Pulmonary artery endothelial cell (primary cell): ENCODE measurements around the gene TBC1D16. TPM values are rescaled to one million over a fixed set of nuclear protein-coding genes. Genes with fewer than 3 reads are reported as not detected.
A peak's percentile ranks its signal among the peaks of the same experiment; 100 is the strongest.

Experiments
- DNase-seq: peaks from one replicate; pipeline ENCODE4 v3.0.0-alpha.2; 2011; ENCODE audit warnings: low read depth, low spot score
- total RNA-seq: library from RNA; depleted of rRNA; stranded (reverse); fragments of >200 nt; gene quantifications from 2 replicates; pipeline ENCODE4 v1.2.3, GENCODE V29; 2014

The TBC1D16 gene
- total RNA-seq, 1 donor from 2014 or later, result 41.1 TPM

GRCh38 chr17:79916991-79917901 is 118.4 kb downstream of the TBC1D16 start:
- DNase-seq, result no peak

DNA sequence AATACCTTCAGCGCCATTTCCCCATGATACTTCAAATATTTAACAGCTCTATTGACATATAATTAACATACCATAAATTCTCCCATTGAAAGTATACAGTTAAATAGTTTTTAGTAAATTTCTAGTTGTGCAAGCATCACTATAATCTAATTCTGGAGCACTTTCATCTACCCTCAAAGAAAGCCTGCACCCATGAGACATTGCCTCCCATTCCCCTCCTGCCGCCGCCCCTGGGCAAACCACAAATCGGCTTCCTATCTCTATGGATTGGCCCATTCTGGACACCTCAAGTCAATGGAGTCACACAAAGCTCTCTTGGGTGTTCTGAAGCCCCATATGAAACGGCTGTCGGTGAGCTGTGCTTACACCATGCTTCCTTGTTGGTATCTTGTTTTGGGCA is 119.2 kb downstream of the TBC1D16 start:
- no peak for DNase-seq

- DNase-seq, result no peak
Observed at GRCh38 chr17:79915850-79916430, 119.7 kb downstream of the TBC1D16 start.

DNA sequence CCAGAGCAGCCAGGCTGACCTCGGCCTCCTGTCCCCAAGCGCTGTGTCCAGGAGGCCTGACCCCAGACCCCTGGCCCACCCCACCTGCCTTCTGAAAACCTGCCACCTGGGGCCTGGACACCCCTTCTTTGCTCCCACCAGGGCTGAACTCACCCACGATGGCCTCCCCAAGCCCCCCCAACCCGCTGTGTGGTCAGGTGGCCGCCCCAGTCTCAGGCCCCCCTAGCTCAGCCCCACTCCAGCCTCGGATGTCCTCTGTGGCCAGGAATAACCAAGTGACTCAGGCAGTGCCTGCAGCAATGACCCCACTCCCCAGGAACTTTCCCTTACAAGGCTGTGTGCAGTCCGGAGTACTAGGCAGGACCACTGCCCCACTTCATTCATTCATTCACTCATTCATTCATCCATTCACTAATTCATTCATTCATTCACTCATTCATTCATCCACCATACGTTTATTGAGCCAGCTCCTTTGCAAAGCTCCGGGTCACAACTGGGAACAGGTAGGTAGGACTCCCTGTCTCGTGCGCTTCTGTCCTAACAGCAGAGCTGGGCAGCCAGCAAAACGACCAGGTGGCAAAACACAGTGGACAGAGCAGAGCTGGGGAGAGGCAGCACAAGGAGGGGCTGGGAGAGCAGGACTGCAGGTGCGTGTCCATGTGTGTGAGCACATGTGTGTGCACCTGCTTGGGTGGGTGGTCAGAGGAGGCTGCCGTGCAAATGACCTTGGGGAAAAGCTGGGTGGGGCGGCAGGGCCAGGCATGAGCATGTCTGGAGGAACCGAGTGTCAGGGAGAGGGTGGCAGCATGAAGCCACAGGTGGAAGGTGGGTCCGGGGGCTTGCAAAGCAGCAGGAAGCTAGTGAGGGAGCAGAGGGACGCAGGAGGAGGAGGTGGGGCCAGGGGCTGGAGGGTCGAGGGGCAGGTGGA is 120.6 kb downstream of the TBC1D16 start:
- no peak for DNase-seq

- no peak for DNase-seq
Observed at GRCh38 chr17:79913896-79914812, 121.5 kb downstream of the TBC1D16 start.

GRCh38 chr17:79913451-79913850 is 122.2 kb downstream of the TBC1D16 start:
- no peak for DNase-seq

- no peak for DNase-seq
Observed at GRCh38 chr17:79912552-79913330, 122.9 kb downstream of the TBC1D16 start.

DNA sequence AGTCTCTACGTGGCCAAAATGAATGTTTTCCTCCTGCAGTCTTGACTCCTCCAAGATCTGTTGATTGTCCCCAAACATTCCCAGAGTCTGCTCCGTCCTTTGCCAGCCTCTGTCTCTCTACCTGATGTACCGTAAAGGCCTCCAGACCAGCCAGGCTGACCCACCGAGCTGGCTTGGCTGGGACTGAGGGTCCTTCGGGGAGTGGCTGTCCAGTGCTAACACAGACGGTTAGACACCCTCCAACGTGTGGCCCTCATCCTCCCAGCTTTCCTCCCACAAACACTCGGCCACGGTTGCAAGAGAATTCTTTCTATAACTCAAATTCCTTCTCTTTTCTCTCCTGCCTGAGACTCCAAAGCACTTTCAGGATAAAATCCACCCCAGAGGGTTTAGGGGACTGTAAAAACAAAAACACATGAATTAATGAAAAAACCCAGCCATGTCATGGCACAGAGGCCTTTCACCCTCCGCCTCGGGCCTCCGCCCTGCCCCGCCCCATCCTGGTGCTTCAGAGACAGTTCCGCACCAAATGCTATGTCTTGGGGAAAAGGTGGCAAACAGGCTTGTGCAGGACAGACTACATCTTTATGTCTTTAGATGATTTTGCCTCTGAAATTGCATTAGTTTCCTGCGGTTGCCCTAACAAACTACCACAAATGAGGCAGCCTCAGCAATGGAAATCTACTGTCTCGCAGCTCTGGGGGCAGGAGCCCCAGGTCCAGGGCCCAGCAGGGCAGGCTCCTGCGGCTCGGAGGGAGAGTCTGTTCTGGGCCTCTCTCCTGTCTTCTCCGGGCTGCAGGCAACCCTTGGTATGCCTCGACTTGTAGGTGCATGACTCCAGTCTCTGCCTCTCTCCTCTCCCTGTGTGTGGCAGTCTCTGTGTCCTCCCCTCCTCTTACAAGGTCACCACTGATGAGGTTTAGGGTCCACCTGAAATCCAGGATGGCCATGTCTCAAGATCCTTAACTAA is 124.0 kb downstream of the TBC1D16 start:
- no peak for DNase-seq

GRCh38 chr17:79910985-79911361 is 124.7 kb downstream of the TBC1D16 start:
- DNase-seq, result no peak

DNA sequence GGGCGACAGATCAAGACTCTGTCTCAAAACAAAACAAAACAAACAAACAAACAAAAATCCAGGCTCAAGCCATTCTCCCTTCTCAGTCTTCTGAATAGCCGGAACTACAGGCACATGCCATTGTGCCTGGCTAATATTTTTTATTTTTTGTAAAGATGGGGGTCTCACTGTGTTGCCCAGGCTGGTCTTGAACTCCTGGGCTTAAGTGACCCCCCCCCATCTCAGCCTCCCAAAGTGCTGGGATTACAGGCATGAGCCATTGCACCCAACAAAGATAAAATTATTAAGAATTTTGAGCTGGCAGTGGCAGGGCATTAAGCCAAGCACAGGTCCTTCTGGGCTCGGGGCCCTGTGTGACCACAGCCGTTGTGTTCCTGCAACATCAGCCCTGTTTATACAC is 126.6 kb downstream of the TBC1D16 start:
- no peak for DNase-seq

DNA sequence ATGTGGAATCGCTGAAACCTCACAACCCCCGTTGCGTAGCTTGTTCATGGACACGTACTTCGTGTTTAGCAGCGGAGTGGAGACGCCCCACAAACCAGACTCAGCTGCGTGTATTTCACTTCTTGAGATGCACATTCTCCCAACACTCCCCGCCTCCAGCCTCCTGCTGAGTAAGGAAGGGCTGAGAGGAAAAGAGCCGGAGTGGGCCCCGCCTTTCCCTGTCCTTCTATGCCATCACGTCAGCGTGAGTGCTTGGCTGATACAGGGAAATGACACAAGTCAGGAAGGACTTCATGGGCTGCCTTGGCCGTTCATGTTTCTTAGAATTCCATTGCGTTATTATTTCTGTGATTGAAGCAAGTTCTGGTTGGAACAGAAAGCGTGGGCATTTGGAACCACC is 127.8 kb downstream of the TBC1D16 start:
- DNase-seq, result peak; percentile 26

DNA sequence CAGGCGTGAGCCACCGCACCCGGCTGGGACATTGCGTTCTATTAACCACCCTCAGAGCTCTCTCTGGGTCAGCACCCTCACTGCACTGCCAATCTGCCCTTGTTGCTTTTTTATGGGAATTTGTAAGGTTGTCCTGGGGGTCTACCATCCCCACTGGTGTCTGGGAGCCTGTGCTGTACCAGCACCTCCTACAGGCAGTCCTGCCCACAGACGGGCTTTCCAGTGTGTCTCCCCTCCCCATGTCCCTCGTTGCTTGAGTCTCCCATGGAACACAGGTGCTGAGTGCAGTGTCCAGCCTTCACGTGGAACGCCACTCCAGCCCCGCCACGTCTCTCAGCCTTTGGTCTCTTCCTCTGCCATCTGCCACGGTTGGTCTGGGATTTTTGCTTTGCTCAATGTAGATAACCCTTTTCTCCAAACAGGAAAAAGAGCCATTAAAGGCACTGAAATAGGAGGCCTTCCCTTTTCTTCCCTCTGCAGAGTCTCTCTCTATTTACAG is 128.4 kb downstream of the TBC1D16 start:
- DNase-seq, result no peak

DNA sequence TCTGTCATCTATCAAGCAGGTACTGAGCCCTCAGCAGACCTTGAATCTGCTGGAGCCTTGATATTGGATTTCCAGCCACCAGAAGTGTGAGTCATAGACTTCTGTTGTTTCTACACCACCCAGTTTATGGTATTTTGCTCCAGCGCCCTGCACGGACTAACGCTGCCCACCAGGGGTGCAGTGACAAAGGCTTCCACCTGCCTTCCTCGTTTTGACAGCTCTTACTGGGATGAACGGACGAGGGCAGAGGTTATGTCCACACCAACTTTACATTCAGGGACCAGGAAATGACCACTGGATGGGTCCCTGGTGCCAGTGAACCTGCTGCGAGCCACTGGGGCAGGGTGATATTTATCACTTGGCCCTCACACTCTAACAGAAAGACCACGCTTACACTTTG is 129.8 kb downstream of the TBC1D16 start:
- no peak for DNase-seq

DNA sequence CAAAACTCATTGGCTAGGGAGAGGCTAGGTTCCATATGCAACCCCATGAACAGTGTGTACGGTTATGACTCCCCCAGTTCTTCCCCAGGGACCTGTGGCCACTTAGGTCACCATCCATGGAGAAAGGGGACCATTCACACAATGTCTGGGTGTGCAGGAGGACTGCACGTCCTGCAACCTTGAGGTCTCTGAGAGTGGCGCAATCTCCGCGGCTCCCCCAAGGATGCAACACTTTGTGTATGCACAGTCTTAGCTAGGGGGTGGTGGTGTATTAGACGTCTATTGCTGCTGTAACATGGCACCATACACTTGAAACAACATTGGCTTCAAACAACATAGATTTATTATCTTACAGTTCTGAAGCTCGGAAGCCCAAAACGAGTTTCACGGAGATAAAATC is 130.8 kb downstream of the TBC1D16 start:
- no peak for DNase-seq

GRCh38 chr17:79902146-79902791 is 133.4 kb downstream of the TBC1D16 start:
- no peak for DNase-seq

GRCh38 chr17:79901131-79901530 is 134.5 kb downstream of the TBC1D16 start:
- no peak for DNase-seq

- no peak for DNase-seq
Observed at GRCh38 chr17:79899584-79899983, 136.1 kb downstream of the TBC1D16 start.
